NCI-H748 (cell line): Measurements from ENCODE around the gene ASTN1.
A peak's percentile ranks its signal among the peaks of the same experiment; 100 is the strongest.

Experiments used
- DNase-seq: peaks from one replicate; lab custom pipeline; 2025; ENCODE audit not compliant: unreplicated experiment; lab: John Stamatoyannopoulos, UW

Gene ASTN1

GRCh38 chr1:177165069-177165439 is 542 bp upstream of the ASTN1 start:
- no peak for DNase-seq

GRCh38 chr1:177163844-177164379 is 600 bp downstream of the ASTN1 start:
- peak; percentile 59 for DNase-seq

- DNase-seq: peak; percentile 18
These were observed 2.3 kb downstream of the ASTN1 start for GRCh38 chr1:177162243-177162642.

- DNase-seq: no peak
These were observed 18.0 kb downstream of the ASTN1 start for GRCh38 chr1:177146499-177146898.

- no peak for DNase-seq
These were observed 19.1 kb downstream of the ASTN1 start for GRCh38 chr1:177145106-177146070.

- no peak for DNase-seq
These were observed 21.7 kb downstream of the ASTN1 start for GRCh38 chr1:177142791-177143271.

- DNase-seq: no peak
These were observed 22.5 kb downstream of the ASTN1 start for GRCh38 chr1:177142010-177142409.

- no peak for DNase-seq
These were observed 26.2 kb downstream of the ASTN1 start for GRCh38 chr1:177138347-177138746.

GRCh38 chr1:177137814-177138213 is 26.7 kb downstream of the ASTN1 start:
- DNase-seq: no peak

- DNase-seq: no peak
These were observed 29.3 kb downstream of the ASTN1 start for GRCh38 chr1:177135250-177135649.

GRCh38 chr1:177133977-177134538 is 30.5 kb downstream of the ASTN1 start:
- DNase-seq: no peak

GRCh38 chr1:177132141-177132540 is 32.4 kb downstream of the ASTN1 start:
- DNase-seq: no peak

- no peak for DNase-seq
These were observed 32.8 kb downstream of the ASTN1 start for GRCh38 chr1:177131723-177132122.

GRCh38 chr1:177130451-177130945 is 34.0 kb downstream of the ASTN1 start:
- DNase-seq: no peak

- DNase-seq: no peak
These were observed 35.7 kb downstream of the ASTN1 start for GRCh38 chr1:177128665-177129281.

GRCh38 chr1:177126267-177126666 is 38.2 kb downstream of the ASTN1 start:
- no peak for DNase-seq

- no peak for DNase-seq
These were observed 39.8 kb downstream of the ASTN1 start for GRCh38 chr1:177124577-177125278.

- DNase-seq: no peak
These were observed 41.9 kb downstream of the ASTN1 start for GRCh38 chr1:177122461-177123251.

GRCh38 chr1:177119311-177119710 is 45.2 kb downstream of the ASTN1 start:
- peak; percentile 38 for DNase-seq

GRCh38 chr1:177118901-177119300 is 45.6 kb downstream of the ASTN1 start:
- no peak for DNase-seq
